Stimulated activated CD8-positive, alpha-beta memory T cell treated with anti-CD3 and anti-CD28 coated beads, Interleukin-7, amount 100 ng/mL, for 48 hours (primary cell): ENCODE measurements around the gene REPS2.

ENCODE experiments used
- DNase-seq, 2 donors: peaks; one replicate each; pipeline ENCODE4 v3.0.0-alpha.2; 2020; ENCODE audit warnings: low read depth in 1 of 2; ENCODE audit errors: extremely low read depth in 1 of 2

The REPS2 gene

GRCh38 chrX:17031827-17032226, 85.4 kb downstream of the REPS2 start:
- DNase-seq = no peak

- no peak for DNase-seq
Measured at GRCh38 chrX:17032351-17032750, 85.9 kb downstream of the REPS2 start.

- DNase-seq = no peak
Measured at GRCh38 chrX:17033225-17033624, 86.8 kb downstream of the REPS2 start.

- no peak for DNase-seq
Measured at GRCh38 chrX:17035111-17035510, 88.7 kb downstream of the REPS2 start.

- DNase-seq = no peak
Measured at GRCh38 chrX:17036171-17036961, 89.9 kb downstream of the REPS2 start.

GRCh38 chrX:17038277-17038676, 91.8 kb downstream of the REPS2 start:
- no peak for DNase-seq

GRCh38 chrX:17038681-17039161, 92.3 kb downstream of the REPS2 start:
- no peak for DNase-seq

- DNase-seq = no peak
Measured at GRCh38 chrX:17039826-17040225, 93.4 kb downstream of the REPS2 start.

GRCh38 chrX:17040711-17041110, 94.3 kb downstream of the REPS2 start:
- DNase-seq = no peak

- DNase-seq = no peak
Measured at GRCh38 chrX:17042037-17042436, 95.6 kb downstream of the REPS2 start.

GRCh38 chrX:17046478-17047097, 100.1 kb downstream of the REPS2 start:
- DNase-seq = peak; percentile 2 to 11

- no peak for DNase-seq
Measured at GRCh38 chrX:17047224-17047623, 100.8 kb downstream of the REPS2 start.

- no peak for DNase-seq
Measured at GRCh38 chrX:17052210-17052609, 105.8 kb downstream of the REPS2 start.

- DNase-seq = no peak
Measured at GRCh38 chrX:17052793-17053192, 106.3 kb downstream of the REPS2 start.

- no peak for DNase-seq
Measured at GRCh38 chrX:17053502-17053901, 107.0 kb downstream of the REPS2 start.

GRCh38 chrX:17056868-17057608, 110.6 kb downstream of the REPS2 start:
- DNase-seq = no peak

- DNase-seq = no peak
Measured at GRCh38 chrX:17062065-17062464, 115.6 kb downstream of the REPS2 start.

GRCh38 chrX:17065100-17065499, 118.6 kb downstream of the REPS2 start:
- no peak for DNase-seq

GRCh38 chrX:17067534-17067933, 121.1 kb downstream of the REPS2 start:
- DNase-seq = no peak

- DNase-seq = no peak
Measured at GRCh38 chrX:17072301-17072700, 125.8 kb downstream of the REPS2 start.

- DNase-seq = no peak
Measured at GRCh38 chrX:17072721-17073230, 126.3 kb downstream of the REPS2 start.
